Spleen (tissue), 7 donors: ENCODE results near the gene TMEM131L.

ENCODE experiments used
- POLR2A ChIP-seq, 3 donors: fragments of 450-650 bp; IDR thresholded peaks; one replicate each; pipeline ENCODE4 v1.5.1; 2017; ENCODE audit warnings: antibody characterized with exemption in 3 of 3, mild to moderate bottlenecking in 1 of 3
- POLR2AphosphoS5 ChIP-seq, 3 donors: sonication (generic); formaldehyde crosslinking; IDR thresholded peaks; one replicate each; pipeline ENCODE4 v1.5.1; 2017; ENCODE audit warnings: antibody characterized with exemption in 3 of 3
- TF ChIP-seq, protein P1 (sequence below), 11 experiments: fragments of 200-600 bp in 7 of 11; fragments of 450-650 bp in 4 of 11; sonication (generic) in 4 of 11; IDR thresholded peaks in 8 of 11; conservative IDR thresholded peaks in 3 of 11; 1 replicate in 7 of 11; 2 replicates in 4 of 11; pipeline versions ENCODE4 v1.4.0 to v1.8.0; 2016 to 2021; ENCODE audit warnings: antibody characterized with exemption in 11 of 11, inconsistent platforms in 4 of 11, mild to moderate bottlenecking in 1 of 11
- donor health status: DM: no; HTN: no; CAD: no; lungs with moderate emphysema.
- donor health status: DM: no; HTN: no; CAD: no.
- donor health status: DM: no; HTN: no; CAD: no.

DNA sequence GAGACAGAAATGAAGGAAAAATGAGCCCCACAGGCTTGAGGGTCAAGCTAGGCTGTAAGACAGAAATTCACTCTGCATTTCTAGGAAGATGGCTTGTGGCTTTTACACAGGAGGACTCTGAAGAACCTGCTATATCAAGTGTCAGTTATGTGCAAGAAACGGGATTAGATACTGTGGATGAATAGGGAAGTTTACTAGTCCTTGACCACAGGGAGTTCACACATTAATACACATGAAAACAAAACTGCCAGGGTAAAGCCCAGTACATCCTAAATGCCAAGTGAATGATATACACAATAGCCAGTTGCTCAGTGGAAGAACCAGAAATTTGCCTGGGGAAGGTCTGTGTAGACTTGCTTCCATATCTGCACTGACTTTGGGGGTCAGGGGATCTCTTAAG is 53.5 kb downstream of the TMEM131L start:
- TF ChIP-seq POLR2A (IDR thresholded peaks at IDR 0.05) (no peak), POLR2AphosphoS5 (IDR thresholded peaks at IDR 0.05) (no peak)
- TF ChIP-seq, protein P1, sequence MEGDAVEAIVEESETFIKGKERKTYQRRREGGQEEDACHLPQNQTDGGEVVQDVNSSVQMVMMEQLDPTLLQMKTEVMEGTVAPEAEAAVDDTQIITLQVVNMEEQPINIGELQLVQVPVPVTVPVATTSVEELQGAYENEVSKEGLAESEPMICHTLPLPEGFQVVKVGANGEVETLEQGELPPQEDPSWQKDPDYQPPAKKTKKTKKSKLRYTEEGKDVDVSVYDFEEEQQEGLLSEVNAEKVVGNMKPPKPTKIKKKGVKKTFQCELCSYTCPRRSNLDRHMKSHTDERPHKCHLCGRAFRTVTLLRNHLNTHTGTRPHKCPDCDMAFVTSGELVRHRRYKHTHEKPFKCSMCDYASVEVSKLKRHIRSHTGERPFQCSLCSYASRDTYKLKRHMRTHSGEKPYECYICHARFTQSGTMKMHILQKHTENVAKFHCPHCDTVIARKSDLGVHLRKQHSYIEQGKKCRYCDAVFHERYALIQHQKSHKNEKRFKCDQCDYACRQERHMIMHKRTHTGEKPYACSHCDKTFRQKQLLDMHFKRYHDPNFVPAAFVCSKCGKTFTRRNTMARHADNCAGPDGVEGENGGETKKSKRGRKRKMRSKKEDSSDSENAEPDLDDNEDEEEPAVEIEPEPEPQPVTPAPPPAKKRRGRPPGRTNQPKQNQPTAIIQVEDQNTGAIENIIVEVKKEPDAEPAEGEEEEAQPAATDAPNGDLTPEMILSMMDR (IDR thresholded peaks at IDR 0.05 in 8 of 11, conservative IDR thresholded peaks at IDR 0.05 in 3 of 11) = no peak
